Epidermal melanocyte (primary cell): ENCODE measurements around the gene SMURF1.

Experiments used
- DNase-seq: peaks from one replicate; pipeline ENCODE4 v3.0.0; 2011; ENCODE audit warnings: low spot score; ENCODE audit not compliant: insufficient read length

Gene SMURF1

GRCh38 chr7:99098286-99098823 lies 45.6 kb downstream of the SMURF1 start:
- no peak for DNase-seq

- no peak for DNase-seq
Measured at GRCh38 chr7:99097730-99098129, 46.2 kb downstream of the SMURF1 start.

- no peak for DNase-seq
Measured at GRCh38 chr7:99096124-99096887, 47.6 kb downstream of the SMURF1 start.

- DNase-seq, result no peak
Measured at GRCh38 chr7:99095698-99096097, 48.2 kb downstream of the SMURF1 start.

GRCh38 chr7:99094401-99094800 lies 49.5 kb downstream of the SMURF1 start:
- DNase-seq, result no peak

GRCh38 chr7:99092064-99092720 lies 51.7 kb downstream of the SMURF1 start:
- DNase-seq, result no peak

- no peak for DNase-seq
Measured at GRCh38 chr7:99090771-99091542, 53.0 kb downstream of the SMURF1 start.

- DNase-seq, result no peak
Measured at GRCh38 chr7:99089914-99090629, 53.8 kb downstream of the SMURF1 start.

GRCh38 chr7:99086944-99087343 lies 57.0 kb downstream of the SMURF1 start:
- DNase-seq, result no peak

GRCh38 chr7:99086532-99086931 lies 57.4 kb downstream of the SMURF1 start:
- no peak for DNase-seq

GRCh38 chr7:99083733-99084132 lies 60.2 kb downstream of the SMURF1 start:
- DNase-seq, result no peak

GRCh38 chr7:99083068-99083651 lies 60.7 kb downstream of the SMURF1 start:
- DNase-seq, result no peak

- DNase-seq, result no peak
Measured at GRCh38 chr7:99080679-99081078, 63.2 kb downstream of the SMURF1 start.

GRCh38 chr7:99079104-99079503 lies 64.8 kb downstream of the SMURF1 start:
- no peak for DNase-seq

GRCh38 chr7:99078416-99078815 lies 65.5 kb downstream of the SMURF1 start:
- no peak for DNase-seq

- DNase-seq, result no peak
Measured at GRCh38 chr7:99076615-99077014, 67.3 kb downstream of the SMURF1 start.

GRCh38 chr7:99073839-99074446 lies 70.0 kb downstream of the SMURF1 start:
- DNase-seq, result no peak

- no peak for DNase-seq
Measured at GRCh38 chr7:99072126-99072525, 71.8 kb downstream of the SMURF1 start.

GRCh38 chr7:99070361-99070760 lies 73.5 kb downstream of the SMURF1 start:
- no peak for DNase-seq

GRCh38 chr7:99061001-99061776 lies 82.7 kb downstream of the SMURF1 start:
- DNase-seq, result no peak
